ENCODE results near the gene PLEKHN1.
"Not testable (repeated sequence)": the region's sequence is repeated elsewhere in the genome, so short reads cannot be mapped to it uniquely, and the experiment has no call there.

The PLEKHN1 gene

GRCh38 chr1:975896-976683 lies 9.8 kb downstream of the PLEKHN1 start:
- peak; percentile 75 for DNase-seq

- DNase-seq, result not testable (repeated sequence)
Observed at GRCh38 chr1:976791-977190, 10.5 kb downstream of the PLEKHN1 start.

GRCh38 chr1:978069-978834 lies 12.0 kb downstream of the PLEKHN1 start:
- DNase-seq, result peak; percentile 60

GRCh38 chr1:978835-979743 lies 12.8 kb downstream of the PLEKHN1 start:
- DNase-seq, result no peak

- no peak for DNase-seq
Observed at GRCh38 chr1:979744-980072, 13.4 kb downstream of the PLEKHN1 start.

- DNase-seq, result no peak
Observed at GRCh38 chr1:980137-980571, 13.9 kb downstream of the PLEKHN1 start.

- DNase-seq, result no peak
Observed at GRCh38 chr1:980602-981395, 14.5 kb downstream of the PLEKHN1 start.

GRCh38 chr1:981491-981954 lies 15.2 kb downstream of the PLEKHN1 start:
- no peak for DNase-seq

- DNase-seq, result no peak
Observed at GRCh38 chr1:981955-982558, 15.8 kb downstream of the PLEKHN1 start, which contains the start of gene PERM1. PERM1 (minus strand) TSS chr1:982093; CDS start chr1:981029, 1,064 bp downstream.

- peak; percentile 37 for DNase-seq
Observed at GRCh38 chr1:982765-983436, 16.6 kb downstream of the PLEKHN1 start.

GRCh38 chr1:983798-984475 lies 17.7 kb downstream of the PLEKHN1 start:
- DNase-seq, result no peak

GRCh38 chr1:984476-984814 lies 18.2 kb downstream of the PLEKHN1 start:
- no peak for DNase-seq

- DNase-seq, result no peak
Observed at GRCh38 chr1:985126-985525, 18.8 kb downstream of the PLEKHN1 start.

- not testable (repeated sequence) for DNase-seq
Observed at GRCh38 chr1:988061-988460, 21.8 kb downstream of the PLEKHN1 start.

- DNase-seq, result not testable (repeated sequence)
Observed at GRCh38 chr1:991275-991674, 25.0 kb downstream of the PLEKHN1 start.

GRCh38 chr1:991895-992294 lies 25.6 kb downstream of the PLEKHN1 start:
- DNase-seq, result no peak

GRCh38 chr1:992362-992761 lies 26.1 kb downstream of the PLEKHN1 start:
- no peak for DNase-seq

GRCh38 chr1:993379-993995 lies 27.2 kb downstream of the PLEKHN1 start:
- DNase-seq, result no peak

GRCh38 chr1:994546-994945 lies 28.3 kb downstream of the PLEKHN1 start:
- not testable (repeated sequence) for DNase-seq
